ENCODE data around the gene TBL2. TPM values are rescaled to one million over a fixed set of nuclear protein-coding genes. Genes with fewer than 3 reads are reported as not detected.
"Not testable (repeated sequence)": the region's sequence is repeated elsewhere in the genome, so short reads cannot be mapped to it uniquely, and the experiment has no call there.

The TBL2 gene
- total RNA-seq, 2 donors from 2014 or later, result 27.7 to 29.6 TPM

GRCh38 chr7:73556208-73557107, 21.9 kb downstream of the TBL2 start:
- DNase-seq, result no peak
- no peaks in the 10 kb centered on the region for H3K9me3 Mint-ChIP-seq
- peaks cover 45% of the 10 kb centered on the region for H3K4me1 Mint-ChIP-seq (ENCODE audit: low read depth)
- no peaks in the 10 kb centered on the region for H3K27me3 Mint-ChIP-seq (ENCODE audit: low read depth)
- peaks cover 5 to 8% of the 10 kb centered on the region in 2 donors for H3K36me3 Mint-ChIP-seq (ENCODE audit: insufficient read depth in 2 of 2)
- ATAC-seq (replicated peaks in 1 of 2), result no peak
- H3K27ac Mint-ChIP-seq, result peak overlapping the region; percentile 92
- H3K4me3 Mint-ChIP-seq, result peak overlapping the region; percentile 92 to 95

GRCh38 chr7:73555411-73555982, 22.9 kb downstream of the TBL2 start:
- DNase-seq (no peak), ATAC-seq (replicated peaks in 1 of 2) (no peak)
- Mint-ChIP-seq H3K4me1 (ENCODE audit: low read depth) (peaks cover 44% of the 10 kb centered on the region), H3K36me3 (ENCODE audit: insufficient read depth in 2 of 2) (peaks cover 5 to 8% of the 10 kb centered on the region in 2 donors), H3K27ac (peak overlapping the region; percentile 92), H3K27me3 (ENCODE audit: low read depth) (no peaks in the 10 kb centered on the region), H3K9me3 (no peaks in the 10 kb centered on the region), H3K4me3 (peak overlapping the region; percentile 92 to 95)

- Mint-ChIP-seq H3K4me1 (ENCODE audit: low read depth) (peaks cover 42% of the 10 kb centered on the region), H3K36me3 (ENCODE audit: insufficient read depth in 2 of 2) (peaks cover 10 to 16% of the 10 kb centered on the region in 2 donors)
- not testable (repeated sequence) for ATAC-seq (replicated peaks in 1 of 2); H3K4me3 Mint-ChIP-seq; DNase-seq; H3K27me3 Mint-ChIP-seq (ENCODE audit: low read depth); H3K27ac Mint-ChIP-seq; H3K9me3 Mint-ChIP-seq
These were observed 28.3 kb downstream of the TBL2 start for GRCh38 chr7:73550093-73550492.

GRCh38 chr7:73549176-73549575, 29.2 kb downstream of the TBL2 start:
- ATAC-seq (replicated peaks in 1 of 2), result no peak
- no peaks in the 10 kb centered on the region for H3K9me3 Mint-ChIP-seq
- H3K27me3 Mint-ChIP-seq (ENCODE audit: low read depth), result no peaks in the 10 kb centered on the region
- DNase-seq, result no peak
- peak overlapping the region; percentile 87 for H3K27ac Mint-ChIP-seq
- H3K36me3 Mint-ChIP-seq (ENCODE audit: insufficient read depth in 2 of 2), result peaks cover 9 to 15% of the 10 kb centered on the region in 2 donors
- peaks cover 33% of the 10 kb centered on the region for H3K4me1 Mint-ChIP-seq (ENCODE audit: low read depth)
- H3K4me3 Mint-ChIP-seq, result no peak overlapping the region

- no peak for DNase-seq
- Mint-ChIP-seq H3K27ac (peak overlapping the region; percentile 38), H3K4me3 (no peak overlapping the region), H3K4me1 (ENCODE audit: low read depth) (peaks cover 32% of the 10 kb centered on the region), H3K9me3 (no peaks in the 10 kb centered on the region), H3K36me3 (ENCODE audit: insufficient read depth in 2 of 2) (peaks cover 9 to 15% of the 10 kb centered on the region in 2 donors), H3K27me3 (ENCODE audit: low read depth) (no peaks in the 10 kb centered on the region)
- no peak for ATAC-seq (replicated peaks in 1 of 2)
These were observed 30.5 kb downstream of the TBL2 start for GRCh38 chr7:73547841-73548240.

- no peaks in the 10 kb centered on the region for H3K9me3 Mint-ChIP-seq
- no peaks in the 10 kb centered on the region for H3K27me3 Mint-ChIP-seq (ENCODE audit: low read depth)
- H3K4me3 Mint-ChIP-seq, result no peak overlapping the region
- H3K27ac Mint-ChIP-seq, result no peak overlapping the region
- ATAC-seq (replicated peaks in 1 of 2) (no peak), DNase-seq (no peak)
- peaks cover 8 to 16% of the 10 kb centered on the region in 2 donors for H3K36me3 Mint-ChIP-seq (ENCODE audit: insufficient read depth in 2 of 2)
- peaks cover 30% of the 10 kb centered on the region for H3K4me1 Mint-ChIP-seq (ENCODE audit: low read depth)
These were observed 33.7 kb downstream of the TBL2 start for GRCh38 chr7:73544678-73545077.

GRCh38 chr7:73541722-73542121, 36.7 kb downstream of the TBL2 start:
- H3K27me3 Mint-ChIP-seq (ENCODE audit: low read depth), result no peaks in the 10 kb centered on the region
- ATAC-seq (replicated peaks in 1 of 2) (no peak), DNase-seq (no peak)
- no peaks in the 10 kb centered on the region for H3K9me3 Mint-ChIP-seq
- H3K4me1 Mint-ChIP-seq (ENCODE audit: low read depth), result peaks cover 10% of the 10 kb centered on the region
- no peak overlapping the region for H3K4me3 Mint-ChIP-seq
- H3K27ac Mint-ChIP-seq, result no peak overlapping the region
- H3K36me3 Mint-ChIP-seq (ENCODE audit: insufficient read depth in 2 of 2), result peaks cover 8 to 19% of the 10 kb centered on the region in 2 donors

- peaks cover 6 to 17% of the 10 kb centered on the region in 2 donors for H3K36me3 Mint-ChIP-seq (ENCODE audit: insufficient read depth in 2 of 2)
- H3K4me1 Mint-ChIP-seq (ENCODE audit: low read depth), result peaks cover 4% of the 10 kb centered on the region
- H3K27me3 Mint-ChIP-seq (ENCODE audit: low read depth), result no peaks in the 10 kb centered on the region
- H3K4me3 Mint-ChIP-seq, result no peak overlapping the region
- DNase-seq (no peak), ATAC-seq (replicated peaks in 1 of 2) (no peak)
- H3K9me3 Mint-ChIP-seq, result no peaks in the 10 kb centered on the region
- no peak overlapping the region for H3K27ac Mint-ChIP-seq
These were observed 38.7 kb downstream of the TBL2 start for GRCh38 chr7:73539709-73540108.

GRCh38 chr7:73538510-73538909, 39.9 kb downstream of the TBL2 start:
- H3K4me1 Mint-ChIP-seq (ENCODE audit: low read depth); H3K9me3 Mint-ChIP-seq; ATAC-seq (replicated peaks in 1 of 2); H3K27me3 Mint-ChIP-seq (ENCODE audit: low read depth); H3K4me3 Mint-ChIP-seq; DNase-seq; H3K27ac Mint-ChIP-seq: not testable (repeated sequence)
- peaks cover 6 to 17% of the 10 kb centered on the region in 2 donors for H3K36me3 Mint-ChIP-seq (ENCODE audit: insufficient read depth in 2 of 2)

- no peaks in the 10 kb centered on the region for H3K27me3 Mint-ChIP-seq (ENCODE audit: low read depth)
- H3K4me3 Mint-ChIP-seq, result no peak overlapping the region
- DNase-seq (no peak), ATAC-seq (replicated peaks in 1 of 2) (no peak)
- no peaks in the 10 kb centered on the region for H3K9me3 Mint-ChIP-seq
- H3K27ac Mint-ChIP-seq, result no peak overlapping the region
- H3K36me3 Mint-ChIP-seq (ENCODE audit: insufficient read depth in 2 of 2), result peaks cover 6 to 17% of the 10 kb centered on the region in 2 donors
- H3K4me1 Mint-ChIP-seq (ENCODE audit: low read depth), result no peaks in the 10 kb centered on the region
These were observed 41.3 kb downstream of the TBL2 start for GRCh38 chr7:73537051-73537450.

- Mint-ChIP-seq H3K36me3 (ENCODE audit: insufficient read depth in 2 of 2) (peaks cover 6 to 15% of the 10 kb centered on the region in 2 donors), H3K27ac (no peak overlapping the region), H3K4me3 (no peak overlapping the region), H3K9me3 (no peaks in the 10 kb centered on the region), H3K4me1 (ENCODE audit: low read depth) (no peaks in the 10 kb centered on the region), H3K27me3 (ENCODE audit: low read depth) (no peaks in the 10 kb centered on the region)
- DNase-seq (no peak), ATAC-seq (replicated peaks in 1 of 2) (no peak)
These were observed 41.9 kb downstream of the TBL2 start for GRCh38 chr7:73536479-73536878.

- H3K36me3 Mint-ChIP-seq (ENCODE audit: insufficient read depth in 2 of 2), result peaks cover 5 to 12% of the 10 kb centered on the region in 2 donors
- H3K27me3 Mint-ChIP-seq (ENCODE audit: low read depth); DNase-seq; H3K4me3 Mint-ChIP-seq; ATAC-seq (replicated peaks in 1 of 2); H3K9me3 Mint-ChIP-seq; H3K27ac Mint-ChIP-seq; H3K4me1 Mint-ChIP-seq (ENCODE audit: low read depth): not testable (repeated sequence)
These were observed 42.5 kb downstream of the TBL2 start for GRCh38 chr7:73535918-73536317.

- no peak overlapping the region for H3K27ac Mint-ChIP-seq
- H3K4me3 Mint-ChIP-seq, result no peak overlapping the region
- no peaks in the 10 kb centered on the region for H3K9me3 Mint-ChIP-seq
- peaks cover 2 to 11% of the 10 kb centered on the region in 2 donors for H3K36me3 Mint-ChIP-seq (ENCODE audit: insufficient read depth in 2 of 2)
- H3K4me1 Mint-ChIP-seq (ENCODE audit: low read depth), result peaks cover under 1% of the 10 kb centered on the region
- H3K27me3 Mint-ChIP-seq (ENCODE audit: low read depth), result no peaks in the 10 kb centered on the region
- DNase-seq (no peak), ATAC-seq (replicated peaks in 1 of 2) (no peak)
These were observed 44.6 kb downstream of the TBL2 start for GRCh38 chr7:73533742-73534141.
